NB4 (cell line): ENCODE results near the gene PPFIBP2.

ENCODE experiments used
- CTCF ChIP-seq: IDR thresholded peaks from one replicate; pipeline ENCODE4 v1.5.1; 2012; ENCODE audit warnings: low read depth, low read length
- MYC ChIP-seq: IDR thresholded peaks from 2 replicates; pipeline ENCODE4 v1.6.1; 2011; ENCODE audit warnings: low read depth, low read length
- POLR2A ChIP-seq: IDR thresholded peaks from 2 replicates; pipeline ENCODE4 v1.6.1; 2011; ENCODE audit warnings: mild to moderate bottlenecking; ENCODE audit not compliant: insufficient read length; ENCODE audit errors: extremely low read depth
- TF ChIP-seq, protein P1 (sequence below): IDR thresholded peaks from 2 replicates; pipeline ENCODE4 v1.6.1; 2011; ENCODE audit warnings: low read depth, low read length

GRCh38 chr11:7573193-7573557 is 59.4 kb downstream of the PPFIBP2 start:
- TF ChIP-seq CTCF, result no peak
- TF ChIP-seq POLR2A, result no peak
- TF ChIP-seq, protein P1, sequence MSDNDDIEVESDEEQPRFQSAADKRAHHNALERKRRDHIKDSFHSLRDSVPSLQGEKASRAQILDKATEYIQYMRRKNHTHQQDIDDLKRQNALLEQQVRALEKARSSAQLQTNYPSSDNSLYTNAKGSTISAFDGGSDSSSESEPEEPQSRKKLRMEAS, result no peak
- TF ChIP-seq MYC, result no peak
